Upper lobe of left lung (tissue), 6 donors: ENCODE data around the gene DACT2. TPM values are rescaled to one million over a fixed set of nuclear protein-coding genes. Genes with fewer than 3 reads are reported as not detected.

Experiments used
- ATAC-seq, 2 donors: fragments of 200-7000 bp; cut with Tn5 transposase; one replicate each; pipeline ENCODE4 v1.9.1; 2022; ENCODE audit warnings: mild to moderate bottlenecking in 2 of 2, moderate library complexity in 2 of 2; ENCODE audit not compliant: low FRiP score in 2 of 2
- DNase-seq, 2 donors: peaks; one replicate each; pipeline ENCODE4 v3.0.0-alpha.2; 2019 to 2020
- H3K27ac ChIP-seq, 4 donors: fragments of 200-600 bp; sonication (generic); one replicate each; pipeline ENCODE4 v1.5.1; 2016 to 2019
- H3K27me3 ChIP-seq, 4 donors: fragments of 200-600 bp; sonication (generic); one replicate each; pipeline ENCODE4 v1.5.1; 2017 to 2019
- H3K36me3 ChIP-seq, 4 donors: fragments of 200-600 bp; sonication (generic); one replicate each; pipeline ENCODE4 v1.5.1; 2016 to 2019
- H3K4me1 ChIP-seq, 4 donors: fragments of 200-600 bp; sonication (generic); one replicate each; pipeline ENCODE4 v1.5.1; 2018 to 2019
- H3K4me3 ChIP-seq, 4 donors: fragments of 200-600 bp; sonication (generic); one replicate each; pipeline ENCODE4 v1.5.1; 2017 to 2019; ENCODE audit warnings: mild to moderate bottlenecking in 2 of 4, moderate library complexity in 1 of 4
- H3K9me3 ChIP-seq, 4 donors: fragments of 200-600 bp; sonication (generic); one replicate each; pipeline ENCODE4 v1.5.1; 2018 to 2019
- EP300 ChIP-seq, 4 donors: sonication (generic); formaldehyde crosslinking; IDR thresholded peaks; one replicate each; pipeline ENCODE4 v1.5.1; 2017; ENCODE audit warnings: antibody characterized with exemption in 4 of 4, control low read depth in 2 of 4
- POLR2A ChIP-seq, 4 donors: fragments of 450-650 bp; IDR thresholded peaks; one replicate each; pipeline ENCODE4 v1.5.1; 2016 to 2017; ENCODE audit warnings: antibody characterized with exemption in 4 of 4, mild to moderate bottlenecking in 2 of 4
- POLR2AphosphoS5 ChIP-seq, 2 donors: sonication (generic); formaldehyde crosslinking; IDR thresholded peaks; one replicate each; pipeline ENCODE4 v1.5.1; 2017; ENCODE audit warnings: antibody characterized with exemption in 2 of 2
- WGBS, 2 donors: methylation state at CpG; one replicate each; pipeline ENCODE4 v1.1.5; 2017 to 2018; 5-methylcytosine and 5-hydroxymethylcytosine counted together
- total RNA-seq, 6 donors: library from RNA; depleted of rRNA in 4 of 6; stranded (reverse); fragments of >200 nt in 4 of 6; gene quantifications; one replicate each; pipeline versions ENCODE4 v1.1.0 to v1.2.1, GENCODE V29; 2016 to 2021
- TF ChIP-seq, protein P1 (sequence below), 6 experiments: fragments of 450-650 bp in 4 of 6; fragments of 200-600 bp in 2 of 6; sonication (generic) in 2 of 6; IDR thresholded peaks; one replicate each; pipeline ENCODE4 v1.5.1; 2016 to 2019; ENCODE audit warnings: antibody characterized with exemption in 6 of 6
- donor health status: DM: no; HTN: no; CAD: no; lungs with moderate emphysema.
- donor health status: DM: no; HTN: yes; CAD: no; lungs with severe emphysema.

The DACT2 gene
- total RNA-seq, 6 donors from 2014 or later = 0.44 to 13.6 (median 3.2) TPM

DNA sequence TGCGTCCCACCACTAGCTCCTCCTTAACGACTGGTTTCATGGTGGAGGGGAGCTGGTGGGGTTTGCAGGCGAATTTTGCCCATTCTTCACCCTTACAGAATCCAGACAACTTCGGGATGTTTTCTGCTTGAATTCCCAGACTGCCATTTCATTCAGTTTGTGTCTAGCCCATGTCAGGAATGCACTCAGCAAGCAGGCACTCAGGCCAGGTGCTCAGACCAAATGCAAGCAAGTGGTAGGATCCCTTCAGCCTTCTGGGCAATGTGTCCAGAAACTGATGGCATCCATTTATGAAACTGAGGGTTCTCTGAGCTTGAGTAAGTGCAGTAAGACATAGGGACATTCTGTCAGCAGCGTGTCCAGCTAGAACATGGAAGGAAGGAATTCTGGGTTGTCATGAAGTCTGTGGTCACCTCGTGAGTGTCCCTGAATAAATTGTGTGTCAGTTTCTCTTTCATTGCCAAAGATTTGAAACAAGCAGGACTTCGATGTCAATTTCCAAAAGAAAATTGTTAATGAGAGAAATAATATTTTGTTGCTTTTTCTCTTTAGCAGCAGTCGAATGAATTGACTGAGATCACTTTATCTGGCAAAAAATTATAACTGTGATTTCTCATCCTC, 21.8 kb upstream of the DACT2 start:
- H3K36me3 ChIP-seq = no peaks in the 10 kb centered on the region
- no peak overlapping the region for H3K4me3 ChIP-seq
- H3K27me3 ChIP-seq = no peaks in the 10 kb centered on the region
- no peaks in the 10 kb centered on the region for H3K9me3 ChIP-seq
- DNase-seq (no peak), ATAC-seq (no peak)
- no peaks in the 10 kb centered on the region for H3K4me1 ChIP-seq
- no peak overlapping the region for H3K27ac ChIP-seq
- TF ChIP-seq POLR2AphosphoS5 (IDR thresholded peaks at IDR 0.05) = no peak
- TF ChIP-seq EP300 (IDR thresholded peaks at IDR 0.05) = no peak
- TF ChIP-seq POLR2A (IDR thresholded peaks at IDR 0.05) = no peak
- TF ChIP-seq, protein P1, sequence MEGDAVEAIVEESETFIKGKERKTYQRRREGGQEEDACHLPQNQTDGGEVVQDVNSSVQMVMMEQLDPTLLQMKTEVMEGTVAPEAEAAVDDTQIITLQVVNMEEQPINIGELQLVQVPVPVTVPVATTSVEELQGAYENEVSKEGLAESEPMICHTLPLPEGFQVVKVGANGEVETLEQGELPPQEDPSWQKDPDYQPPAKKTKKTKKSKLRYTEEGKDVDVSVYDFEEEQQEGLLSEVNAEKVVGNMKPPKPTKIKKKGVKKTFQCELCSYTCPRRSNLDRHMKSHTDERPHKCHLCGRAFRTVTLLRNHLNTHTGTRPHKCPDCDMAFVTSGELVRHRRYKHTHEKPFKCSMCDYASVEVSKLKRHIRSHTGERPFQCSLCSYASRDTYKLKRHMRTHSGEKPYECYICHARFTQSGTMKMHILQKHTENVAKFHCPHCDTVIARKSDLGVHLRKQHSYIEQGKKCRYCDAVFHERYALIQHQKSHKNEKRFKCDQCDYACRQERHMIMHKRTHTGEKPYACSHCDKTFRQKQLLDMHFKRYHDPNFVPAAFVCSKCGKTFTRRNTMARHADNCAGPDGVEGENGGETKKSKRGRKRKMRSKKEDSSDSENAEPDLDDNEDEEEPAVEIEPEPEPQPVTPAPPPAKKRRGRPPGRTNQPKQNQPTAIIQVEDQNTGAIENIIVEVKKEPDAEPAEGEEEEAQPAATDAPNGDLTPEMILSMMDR (IDR thresholded peaks at IDR 0.05) = no peak
- 73 to 81% methylated on average over 8 of the region's 8 CpGs for WGBS, 2 donors

DNA sequence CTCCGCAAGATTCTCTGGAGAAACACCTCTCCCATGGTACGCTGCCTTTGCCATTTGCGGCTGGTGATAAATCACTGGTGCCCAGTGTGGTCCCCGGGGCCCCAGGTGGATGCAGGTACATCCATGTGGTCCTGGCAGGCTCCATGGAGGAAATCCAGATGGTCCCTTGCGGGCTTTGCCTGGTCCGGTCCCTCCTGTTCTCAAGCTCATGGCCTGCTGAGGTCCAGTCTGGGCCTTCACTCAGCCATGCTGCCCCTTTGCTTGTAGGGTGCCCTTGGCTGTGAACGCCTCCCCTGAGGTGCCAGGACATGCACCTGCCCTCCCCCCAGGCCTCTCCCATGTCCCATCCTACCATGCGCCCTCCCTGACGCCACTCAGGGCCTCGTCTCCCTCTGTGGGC, 21.2 kb upstream of the DACT2 start:
- no peak for TF ChIP-seq EP300 (IDR thresholded peaks at IDR 0.05)
- TF ChIP-seq, protein P1 (IDR thresholded peaks at IDR 0.05) = no peak
- no peak for TF ChIP-seq POLR2AphosphoS5 (IDR thresholded peaks at IDR 0.05)
- TF ChIP-seq POLR2A (IDR thresholded peaks at IDR 0.05) = no peak
- Histone ChIP-seq H3K4me3 (no peak overlapping the region), H3K4me1 (no peaks in the 10 kb centered on the region), H3K36me3 (no peaks in the 10 kb centered on the region), H3K27ac (no peak overlapping the region), H3K27me3 (no peaks in the 10 kb centered on the region), H3K9me3 (no peaks in the 10 kb centered on the region)
- ATAC-seq = no peak
- no peak for DNase-seq
- 92 to 95% methylated on average over 6 to 10 of the region's 10 CpGs for WGBS, 2 donors

DNA sequence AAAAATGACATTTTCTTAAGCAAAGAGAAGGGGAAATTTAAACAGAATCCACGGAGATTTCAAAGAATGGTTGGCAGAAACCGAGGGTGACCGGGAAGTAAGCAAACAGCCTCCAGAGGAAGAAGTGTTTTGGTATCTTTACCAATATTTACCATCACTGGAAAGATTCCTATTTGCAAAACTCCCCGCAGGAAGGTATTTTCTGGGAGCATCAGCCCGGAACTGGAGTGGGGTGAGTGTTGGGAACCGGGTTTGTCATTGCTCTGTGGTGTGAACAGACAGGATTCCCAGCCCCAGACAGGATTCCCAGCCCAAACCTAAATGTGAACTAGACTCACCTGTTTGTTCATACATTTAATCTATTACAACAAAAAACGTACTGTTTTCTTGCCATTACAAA, 19.2 kb upstream of the DACT2 start:
- H3K4me1 ChIP-seq = no peaks in the 10 kb centered on the region
- H3K36me3 ChIP-seq = no peaks in the 10 kb centered on the region
- H3K4me3 ChIP-seq = no peak overlapping the region
- TF ChIP-seq, protein P1 (IDR thresholded peaks at IDR 0.05) = no peak
- no peak for TF ChIP-seq POLR2AphosphoS5 (IDR thresholded peaks at IDR 0.05)
- TF ChIP-seq POLR2A (IDR thresholded peaks at IDR 0.05) = no peak
- no peak for TF ChIP-seq EP300 (IDR thresholded peaks at IDR 0.05)
- H3K9me3 ChIP-seq = no peaks in the 10 kb centered on the region
- H3K27me3 ChIP-seq = no peaks in the 10 kb centered on the region
- WGBS, 2 donors = 67 to 73% methylated on average over 7 of the region's 7 CpGs
- ATAC-seq (no peak), DNase-seq (no peak)
- H3K27ac ChIP-seq = no peak overlapping the region

DNA sequence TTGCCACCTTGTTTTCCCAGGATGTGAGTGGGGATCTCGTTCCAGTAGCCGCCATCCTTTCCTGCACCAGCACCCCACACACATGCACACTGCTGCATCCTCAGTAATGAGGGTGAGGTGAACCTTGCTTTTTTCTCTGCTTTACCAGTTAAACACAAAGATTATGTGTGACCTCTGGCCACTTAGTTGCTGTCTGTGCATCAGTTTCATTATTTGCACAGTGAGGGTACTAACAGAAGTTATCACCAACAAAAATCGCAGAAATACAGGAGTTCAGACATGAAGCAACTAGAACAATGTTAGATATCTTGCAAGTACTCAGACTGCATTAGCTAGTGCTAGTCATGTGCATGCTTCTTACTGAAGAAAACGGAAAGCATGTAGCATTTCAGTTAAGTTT, 17.4 kb upstream of the DACT2 start:
- no peak overlapping the region for H3K4me3 ChIP-seq
- no peak overlapping the region for H3K27ac ChIP-seq
- 69 to 72% methylated on average over 4 of the region's 4 CpGs for WGBS, 2 donors
- H3K27me3 ChIP-seq = no peaks in the 10 kb centered on the region
- DNase-seq (no peak), ATAC-seq (no peak)
- no peaks in the 10 kb centered on the region for H3K9me3 ChIP-seq
- H3K36me3 ChIP-seq = no peaks in the 10 kb centered on the region
- TF ChIP-seq POLR2A (IDR thresholded peaks at IDR 0.05) = no peak
- TF ChIP-seq, protein P1 (IDR thresholded peaks at IDR 0.05) = no peak
- no peaks in the 10 kb centered on the region for H3K4me1 ChIP-seq

DNA sequence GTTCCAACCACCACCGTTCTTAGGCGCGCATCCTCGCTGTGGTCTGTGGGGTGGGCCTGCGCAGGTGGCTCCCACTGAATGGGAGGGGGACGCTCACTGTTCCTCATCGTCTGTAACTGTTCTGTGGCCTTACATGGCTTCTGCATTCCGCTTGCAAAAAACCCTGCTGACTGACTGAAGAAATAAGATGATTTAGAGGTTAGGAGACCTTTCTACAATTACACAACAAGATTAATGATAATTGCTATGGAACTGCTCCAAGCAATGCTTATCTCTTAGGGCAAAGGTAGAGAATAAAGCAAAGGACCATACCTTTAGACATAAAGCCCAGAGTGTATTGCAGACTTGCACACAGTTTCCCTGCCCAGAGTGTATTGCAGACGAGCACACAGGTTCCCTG, 14.4 kb upstream of the DACT2 start:
- no peaks in the 10 kb centered on the region for H3K27me3 ChIP-seq
- WGBS, 2 donors = 94 to 96% methylated on average over 9 of the region's 9 CpGs
- no peaks in the 10 kb centered on the region for H3K36me3 ChIP-seq
- TF ChIP-seq POLR2AphosphoS5 (IDR thresholded peaks at IDR 0.05) (no peak), POLR2A (IDR thresholded peaks at IDR 0.05) (no peak), EP300 (IDR thresholded peaks at IDR 0.05) (no peak)
- TF ChIP-seq, protein P1 (IDR thresholded peaks at IDR 0.05) = no peak
- no peak for ATAC-seq
- no peaks in the 10 kb centered on the region for H3K9me3 ChIP-seq
- H3K4me3 ChIP-seq = no peak overlapping the region
- H3K4me1 ChIP-seq = no peaks in the 10 kb centered on the region
- H3K27ac ChIP-seq = no peak overlapping the region
- no peak for DNase-seq
